ENCODE measurements around the gene MAST4.

MAST4 gene

DNA sequence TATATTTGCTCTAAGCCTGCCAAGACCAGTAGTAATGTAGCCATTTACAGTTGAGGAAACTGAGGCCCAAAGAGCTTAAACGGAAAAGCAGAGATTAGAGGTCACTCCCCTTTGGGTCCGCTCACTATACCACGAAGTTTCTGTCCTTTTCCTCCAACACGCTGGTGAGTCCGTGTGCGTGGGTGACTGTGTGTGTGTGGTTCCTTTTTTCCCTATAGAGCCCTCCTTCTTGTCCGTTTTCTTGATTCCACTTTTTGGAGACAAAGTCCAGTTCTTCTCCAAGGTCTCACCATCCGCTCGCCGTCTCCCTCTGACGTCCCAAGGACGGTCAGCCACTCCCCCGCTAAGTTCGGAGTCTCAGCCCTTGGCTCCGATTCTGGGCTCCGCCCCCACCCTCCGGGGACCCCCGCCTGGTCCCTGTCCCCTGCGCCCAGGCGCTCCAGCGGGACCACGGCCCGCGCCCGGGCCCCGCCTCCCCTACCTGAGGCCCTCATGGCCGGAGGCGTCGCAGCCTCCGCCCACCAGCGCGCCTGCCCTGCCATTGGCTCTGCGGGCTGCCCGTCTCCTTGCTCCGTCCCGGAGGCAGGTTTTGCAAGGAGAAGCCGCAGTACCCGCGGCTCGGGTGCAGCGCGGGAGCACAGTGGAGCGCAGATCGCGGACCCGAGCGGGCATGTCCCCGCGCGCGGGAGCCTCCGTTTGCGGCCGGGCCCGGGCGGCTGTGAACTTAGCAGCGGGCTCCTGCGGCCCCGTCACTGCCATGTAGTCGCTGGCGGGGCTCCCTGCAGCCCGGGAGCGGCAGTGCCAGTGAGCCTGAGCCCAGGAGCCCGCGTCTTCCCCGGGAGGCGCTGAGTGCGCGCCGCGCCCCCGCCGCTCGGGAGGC, at the start of gene MAST4:
MAST4 (plus strand) TSS at position 638 of the 880 bp plus-strand sequence. CDS start 263 bp downstream, outside the sequence.
- DNase-seq (ENCODE audit: low spot score), result peak; percentile 25

DNA sequence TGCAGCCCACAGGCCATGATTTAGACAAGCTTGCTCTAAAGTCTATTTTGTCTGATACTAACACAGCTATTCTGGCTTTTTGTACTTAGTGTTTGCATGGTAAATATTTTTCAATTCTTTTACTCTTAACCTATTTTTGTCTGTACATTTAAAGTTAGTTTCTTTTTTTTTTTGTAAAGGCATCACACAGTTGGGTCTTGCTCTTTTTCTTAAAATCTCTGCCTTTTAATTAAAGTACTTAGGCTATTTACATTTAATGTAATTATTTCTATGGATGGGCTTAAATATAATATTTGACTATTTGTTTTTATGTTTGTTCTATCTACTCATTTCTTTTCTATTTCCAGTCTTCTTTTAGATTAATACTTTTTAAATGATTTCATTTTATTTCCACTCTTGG, 49.7 kb upstream of the MAST4 start:
- no peak for DNase-seq (ENCODE audit: low spot score)

DNA sequence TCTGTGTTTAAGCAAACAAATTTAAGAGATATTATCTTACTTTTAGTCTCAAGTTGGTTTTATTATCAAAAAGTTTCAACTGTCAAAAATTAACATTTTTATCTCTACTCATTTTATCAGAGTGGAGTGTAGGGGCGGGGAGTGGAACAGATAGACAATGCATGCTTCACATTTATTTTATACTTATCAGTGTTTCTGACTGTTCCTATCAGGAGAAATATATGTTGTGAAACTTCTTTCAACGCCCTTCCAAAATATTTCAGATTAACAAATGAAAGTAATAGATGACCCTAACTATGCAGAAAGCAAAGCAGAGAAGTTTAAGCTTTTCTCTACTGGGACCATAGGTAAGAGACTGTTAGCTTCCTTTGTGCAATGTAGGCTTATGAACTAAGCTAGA, 44.9 kb upstream of the MAST4 start:
- no peak for DNase-seq (ENCODE audit: low spot score)

DNA sequence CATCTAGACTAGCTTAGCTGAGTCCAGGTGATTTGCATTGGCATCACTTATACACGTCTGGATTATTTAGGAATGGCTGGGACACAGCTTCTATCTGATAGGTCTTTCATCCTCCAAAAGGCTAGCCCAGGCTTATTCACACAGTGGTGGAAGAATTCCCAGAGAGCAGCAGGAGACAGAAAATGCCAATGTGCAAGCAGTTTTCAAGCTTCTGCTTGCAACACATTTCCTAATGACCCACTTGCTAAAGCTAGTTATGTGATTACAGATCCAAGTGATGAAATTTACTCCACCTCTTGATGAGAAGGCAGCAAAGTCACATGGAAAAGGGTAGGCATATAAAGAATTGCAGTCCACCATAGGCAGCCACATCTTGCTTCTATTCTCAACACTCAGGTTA, 44.2 kb upstream of the MAST4 start:
- no peak for DNase-seq (ENCODE audit: low spot score)

DNA sequence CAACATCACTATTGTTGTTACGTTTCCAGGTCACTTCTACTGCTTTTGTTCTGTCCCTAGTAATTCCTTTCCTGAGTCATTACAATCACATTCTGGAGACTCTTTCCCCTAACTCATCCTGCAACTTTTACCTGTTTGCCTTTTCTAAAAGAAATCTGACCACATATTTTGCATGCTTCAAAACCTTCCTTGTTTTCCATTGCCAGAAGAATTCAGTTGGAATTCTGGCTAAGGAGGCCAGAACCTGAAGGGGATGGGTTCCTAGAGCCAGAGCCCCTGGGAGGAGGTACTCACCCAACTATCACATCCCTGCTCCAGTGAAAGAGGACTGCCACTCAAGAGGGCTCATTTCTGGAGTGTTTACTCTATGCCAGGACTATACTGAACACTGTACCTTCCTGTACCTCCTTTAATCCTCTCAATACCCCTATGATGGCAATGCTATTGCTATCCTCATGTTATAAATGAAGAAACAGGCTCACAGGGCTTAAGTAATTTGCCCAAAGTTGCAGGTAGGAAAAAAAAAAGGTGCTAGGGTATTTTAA, 42.8 kb upstream of the MAST4 start:
- DNase-seq (ENCODE audit: low spot score), result no peak

DNA sequence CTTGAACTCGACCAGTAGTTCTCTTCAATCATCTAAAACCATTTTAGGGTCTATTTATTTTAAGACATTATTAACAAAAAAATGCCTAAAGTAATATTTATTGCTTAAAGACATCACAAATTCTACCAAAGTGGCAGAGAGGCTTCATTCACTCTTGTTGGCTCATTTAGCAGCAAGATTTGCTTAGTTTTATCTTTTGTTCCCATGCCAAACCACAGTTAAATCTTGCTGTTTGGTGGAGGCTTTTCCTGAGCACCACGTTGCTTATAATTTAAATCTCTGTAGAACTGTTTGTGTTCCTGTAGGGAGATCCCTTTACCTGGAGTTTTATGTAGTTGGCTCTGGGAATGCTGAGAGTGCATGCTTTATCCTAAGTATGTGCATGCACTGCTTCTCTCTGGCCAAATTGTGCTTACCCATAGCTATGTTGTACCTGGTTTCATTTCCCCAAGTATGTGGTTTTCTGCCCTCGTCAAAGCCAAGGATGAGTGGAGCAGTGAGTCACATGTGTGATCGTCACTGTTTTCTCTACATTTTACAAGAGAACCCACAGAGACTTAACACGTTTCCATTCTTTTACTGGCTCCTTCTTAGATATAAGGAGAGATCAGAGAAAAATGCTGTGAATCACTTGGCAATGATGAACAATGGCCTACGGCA, 42.1 kb upstream of the MAST4 start:
- no peak for DNase-seq (ENCODE audit: low spot score)

DNA sequence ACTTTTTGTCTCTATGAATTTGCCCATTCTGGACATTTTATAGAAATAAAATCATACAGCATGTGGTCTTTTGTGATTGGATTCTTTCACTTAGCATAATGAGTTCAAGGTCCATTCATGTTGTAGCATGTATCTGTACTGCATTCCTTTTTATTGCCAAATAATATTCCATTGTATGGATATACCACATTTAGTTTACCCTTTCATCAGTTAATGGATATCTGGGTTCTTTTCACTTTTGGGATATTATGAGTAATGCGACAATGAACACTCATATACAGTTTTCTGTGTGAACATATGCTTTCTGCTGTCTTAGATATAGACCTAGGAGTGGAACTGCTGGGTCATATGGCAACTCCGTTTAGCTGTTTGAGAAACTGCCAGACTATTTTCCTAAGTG, 41.3 kb upstream of the MAST4 start:
- DNase-seq (ENCODE audit: low spot score), result no peak

DNA sequence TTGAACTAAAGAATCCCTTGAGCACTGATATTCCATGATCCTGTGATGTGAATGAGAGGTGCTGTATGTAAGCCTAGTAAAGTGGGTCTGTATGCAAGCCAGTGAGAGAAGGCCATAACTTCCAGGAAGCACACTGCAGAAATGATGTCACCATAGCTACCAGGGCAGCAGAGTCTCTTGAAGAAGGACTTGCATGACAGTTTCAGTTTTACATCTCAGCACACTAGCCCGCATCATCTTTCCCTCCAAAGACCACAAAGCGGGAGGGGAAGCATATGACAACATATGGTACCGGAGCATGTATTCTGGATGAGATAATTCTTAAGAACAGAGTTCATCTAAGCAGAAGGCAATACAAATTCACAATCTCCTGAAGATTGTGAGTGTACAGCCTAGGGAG, 37.6 kb upstream of the MAST4 start:
- no peak for DNase-seq (ENCODE audit: low spot score)

DNA sequence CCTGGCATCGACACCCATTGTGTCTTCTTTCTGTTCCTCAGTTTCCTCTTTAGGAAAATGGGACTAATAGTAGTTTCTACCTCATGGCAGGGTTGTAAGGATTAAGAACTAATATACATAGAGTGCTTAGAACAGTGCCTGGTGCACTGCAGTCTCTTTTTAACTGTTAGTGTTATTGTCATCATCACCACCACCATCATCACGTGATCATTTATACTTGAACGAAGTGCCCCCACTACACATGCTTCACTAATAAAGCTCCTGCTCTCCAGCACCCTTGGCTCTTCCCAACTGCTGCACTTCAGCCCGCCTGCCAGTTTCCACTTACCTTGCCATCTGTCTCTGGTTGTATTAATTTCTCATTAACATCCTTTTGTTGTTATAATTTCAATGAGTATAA, 35.8 kb upstream of the MAST4 start:
- no peak for DNase-seq (ENCODE audit: low spot score)

DNA sequence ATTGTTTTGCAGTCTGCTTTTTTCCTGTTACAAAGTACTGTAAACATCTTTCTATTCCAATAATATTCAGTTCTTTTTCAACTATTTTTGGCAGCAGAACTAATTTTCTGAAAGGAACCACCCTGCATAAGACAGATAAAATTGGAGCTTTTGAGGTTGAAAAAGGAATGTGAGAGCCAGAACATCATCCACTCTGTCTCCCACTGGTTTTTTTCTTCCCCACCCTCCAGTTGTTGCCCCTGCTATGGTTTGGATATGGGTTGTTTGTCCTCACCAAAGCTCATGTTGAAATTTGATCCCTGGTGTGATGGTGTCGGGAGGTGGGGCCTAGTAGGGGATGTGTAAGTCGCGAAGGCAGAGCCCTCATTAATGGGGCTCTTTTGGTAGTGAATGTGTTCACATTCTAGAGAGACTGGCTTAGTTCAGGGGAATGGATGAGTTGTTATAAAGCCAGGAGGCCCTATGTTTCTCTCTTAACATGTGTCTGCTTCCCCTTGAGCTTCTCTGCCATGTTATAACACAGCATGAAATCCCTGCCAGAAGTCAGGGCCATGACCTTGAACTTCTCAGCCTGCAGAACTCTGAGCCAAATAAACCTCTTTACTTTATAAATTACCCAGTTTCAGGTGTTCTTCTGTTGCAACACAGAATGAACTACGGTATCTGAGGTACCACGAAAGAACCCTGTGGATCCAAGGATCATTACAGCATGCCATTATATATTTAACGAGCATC, 34.8 kb upstream of the MAST4 start:
- no peak for DNase-seq (ENCODE audit: low spot score)

DNA sequence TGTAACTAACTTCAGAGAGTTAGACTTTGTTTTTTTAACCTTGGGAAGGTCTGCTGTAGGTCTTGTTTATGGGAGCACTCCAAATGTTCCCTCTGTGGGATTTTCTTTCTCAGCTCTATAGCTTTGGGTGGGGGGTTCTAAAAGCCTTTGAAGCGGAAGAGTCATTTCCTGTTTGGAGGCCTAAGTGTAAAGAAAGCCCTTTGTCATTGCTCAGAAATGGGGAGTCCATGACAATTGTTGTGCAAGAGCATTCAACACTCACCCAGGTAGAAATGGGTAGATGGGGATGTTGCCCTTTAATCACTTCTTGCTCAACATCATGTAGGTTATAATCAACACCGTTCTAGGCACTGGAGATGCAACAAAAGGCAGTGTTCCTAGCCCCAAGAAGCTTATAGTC, 30.3 kb upstream of the MAST4 start:
- no peak for DNase-seq (ENCODE audit: low spot score)

DNA sequence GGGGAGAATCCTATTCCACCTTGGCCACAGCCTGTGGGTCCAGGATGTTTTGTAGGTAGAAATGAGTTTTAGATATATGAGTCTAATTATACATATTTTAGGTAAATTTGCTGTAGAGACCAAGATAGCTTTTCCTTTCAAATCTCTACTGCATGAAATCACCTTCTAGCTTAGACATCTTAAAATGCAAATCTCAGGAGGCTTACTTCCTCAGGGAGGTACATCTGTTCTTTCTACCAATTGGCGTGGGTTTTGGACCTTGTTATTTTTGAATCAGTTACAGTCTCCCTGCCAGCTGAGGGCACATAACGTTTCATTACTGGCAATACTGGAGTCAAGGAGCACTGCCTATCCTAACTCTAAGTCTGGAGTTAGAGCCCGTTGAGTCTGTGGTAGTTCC, 28.7 kb upstream of the MAST4 start:
- no peak for DNase-seq (ENCODE audit: low spot score)

DNA sequence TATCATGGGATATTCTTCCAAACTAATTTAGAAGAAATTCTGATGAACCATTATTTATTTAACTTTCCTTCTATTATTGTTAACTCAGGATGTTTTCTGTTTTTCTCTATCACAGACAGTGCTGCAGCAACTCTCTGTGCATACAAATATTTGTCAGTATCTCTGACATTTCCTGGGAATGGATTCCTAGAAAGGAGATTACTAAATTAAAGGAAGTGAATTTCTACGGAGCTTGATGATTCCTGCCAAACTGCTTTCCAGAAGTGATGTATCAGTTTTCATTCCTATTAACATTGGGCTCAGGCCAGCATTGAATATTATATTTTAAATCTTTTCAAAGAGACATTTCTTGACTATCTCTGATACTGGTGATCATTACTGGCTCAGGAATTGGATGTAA, 26.0 kb upstream of the MAST4 start:
- no peak for DNase-seq (ENCODE audit: low spot score)

DNA sequence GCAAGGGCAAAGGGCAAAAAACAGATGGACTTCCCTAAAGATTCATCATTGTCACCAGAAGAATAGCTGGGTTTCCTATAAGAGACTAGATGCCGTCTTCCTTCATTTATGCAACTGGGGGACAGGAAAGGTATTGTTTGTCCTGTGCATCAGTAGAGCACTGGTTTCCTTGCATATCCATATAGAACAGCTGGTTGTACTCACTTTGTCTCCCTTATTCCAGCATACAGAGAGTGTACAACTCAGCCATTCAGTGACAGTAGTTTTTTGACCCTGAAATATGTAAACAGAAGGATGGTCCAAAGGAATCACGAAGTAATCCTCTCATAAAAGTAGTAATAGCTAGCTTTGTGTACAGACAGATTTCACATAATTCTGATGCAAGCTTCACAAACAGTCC, 22.5 kb upstream of the MAST4 start:
- no peak for DNase-seq (ENCODE audit: low spot score)

DNA sequence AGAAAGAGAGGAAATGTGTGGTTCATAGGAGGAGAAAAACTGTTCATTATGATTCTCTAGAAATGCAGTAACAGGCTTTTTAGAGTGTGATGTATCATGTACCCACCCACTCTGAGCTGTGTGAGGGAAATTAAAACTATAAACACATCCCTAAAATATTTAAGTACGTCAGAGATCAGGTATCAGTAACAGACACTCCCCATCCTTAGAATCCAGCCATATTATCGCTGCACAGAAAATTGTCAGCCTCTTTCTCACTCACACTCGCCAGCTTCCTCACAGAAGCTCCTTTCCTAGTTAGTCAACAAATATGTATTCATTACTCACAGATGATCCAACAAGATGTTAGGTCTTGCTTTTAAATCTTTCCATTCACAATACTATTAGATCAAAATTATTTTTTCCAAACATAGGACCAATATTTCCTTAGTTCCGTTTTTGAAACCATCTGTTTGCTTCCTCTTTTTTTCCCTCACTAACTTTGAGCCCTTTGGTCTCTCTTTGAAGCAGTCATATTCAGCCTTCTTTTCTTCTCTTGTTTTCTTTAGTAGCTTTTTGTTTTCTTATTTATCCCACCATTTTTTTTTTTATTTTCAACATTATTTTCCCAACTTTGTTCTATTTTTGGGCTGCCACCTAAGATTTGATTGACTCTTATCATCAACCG, 13.6 kb upstream of the MAST4 start:
- DNase-seq (ENCODE audit: low spot score), result no peak

DNA sequence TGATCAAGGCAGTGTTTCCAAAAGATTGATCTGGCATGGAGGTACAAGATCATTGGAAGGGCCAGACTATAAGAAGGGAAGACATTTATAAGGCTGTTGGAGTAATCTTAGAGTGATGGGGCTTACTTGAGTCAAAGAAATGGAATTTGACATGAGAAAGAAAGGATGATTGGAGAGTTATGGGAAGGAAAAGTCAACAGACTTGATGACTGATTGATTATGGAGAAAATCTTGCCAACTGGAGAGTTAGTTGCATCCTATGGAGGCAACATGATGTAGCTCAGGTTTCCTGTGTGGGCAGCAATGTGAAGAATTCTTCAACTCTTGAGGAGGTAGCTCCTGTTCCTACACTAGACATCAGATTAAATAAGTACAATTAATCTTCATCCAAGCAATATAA, 10.9 kb upstream of the MAST4 start:
- DNase-seq (ENCODE audit: low spot score), result no peak

DNA sequence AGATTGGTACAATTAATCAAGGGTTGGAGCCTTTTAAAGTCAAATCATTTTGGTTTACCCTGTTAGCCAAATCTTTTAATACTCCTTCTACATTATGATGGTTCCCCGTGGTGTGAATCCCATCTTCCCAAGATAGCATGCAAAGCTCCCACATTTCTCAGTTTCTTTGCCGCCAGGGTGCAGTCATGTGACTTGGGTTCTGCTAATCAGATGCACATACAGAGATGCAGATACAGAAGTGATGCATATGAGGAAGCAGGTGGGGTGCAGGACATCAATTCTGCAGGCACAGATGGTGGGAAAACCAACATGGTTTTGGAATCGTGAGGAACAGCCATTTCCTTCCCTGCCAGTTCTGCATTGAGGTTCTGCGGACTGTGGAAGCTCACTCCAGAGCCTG, 8.4 kb upstream of the MAST4 start:
- no peak for DNase-seq (ENCODE audit: low spot score)

DNA sequence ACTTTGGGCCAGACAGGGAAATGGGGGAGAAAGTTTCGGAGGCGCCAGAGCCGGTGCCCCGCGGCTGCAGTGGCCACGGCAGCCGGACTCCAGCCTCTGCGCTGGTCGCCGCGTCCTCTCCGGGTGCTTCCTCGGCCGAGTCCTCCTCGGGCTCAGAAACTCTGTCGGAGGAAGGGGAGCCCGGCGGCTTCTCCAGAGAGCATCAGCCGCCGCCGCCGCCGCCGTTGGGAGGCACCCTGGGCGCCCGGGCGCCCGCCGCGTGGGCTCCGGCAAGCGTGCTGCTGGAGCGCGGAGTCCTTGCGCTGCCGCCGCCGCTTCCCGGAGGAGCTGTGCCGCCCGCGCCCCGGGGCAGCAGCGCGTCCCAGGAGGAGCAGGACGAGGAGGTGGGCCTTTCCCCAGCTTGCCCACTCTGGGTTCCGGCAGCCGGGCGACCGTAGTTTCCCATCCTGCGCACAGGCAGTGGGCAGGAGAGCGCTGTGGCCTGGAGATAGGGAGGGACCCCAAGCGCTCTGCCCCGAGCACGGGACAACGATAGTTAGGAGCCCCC, 516 bp downstream of the MAST4 start:
- DNase-seq (ENCODE audit: low spot score), result no peak

DNA sequence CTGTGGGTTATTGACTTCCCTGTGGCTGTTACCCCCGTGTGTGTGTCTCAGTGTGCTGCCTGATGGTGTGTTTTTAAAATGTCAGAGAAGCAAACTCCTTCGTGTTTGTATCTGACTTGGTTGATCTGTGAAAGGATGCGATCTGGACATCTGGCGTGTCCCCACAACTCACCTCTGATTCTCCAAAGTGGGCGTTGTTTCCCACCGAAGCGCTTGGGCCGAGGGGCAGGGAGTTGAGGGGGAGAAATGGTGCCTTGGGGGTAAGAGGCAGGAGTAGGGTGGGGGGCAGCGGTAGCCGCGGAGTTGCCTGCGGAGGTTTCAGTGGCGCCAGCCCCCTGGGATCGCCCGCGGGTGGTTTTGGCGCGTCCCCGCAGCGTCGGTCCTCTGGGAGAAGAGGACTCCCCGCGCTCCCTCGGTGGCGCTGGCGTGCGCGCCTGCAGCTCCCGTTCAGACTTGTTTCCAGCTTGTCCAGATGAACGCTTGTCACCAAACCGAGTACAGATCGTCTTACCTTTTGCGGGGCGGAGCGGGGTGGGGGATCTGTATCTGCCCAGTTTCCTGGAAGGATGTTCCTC, 1.1 kb downstream of the MAST4 start:
- no peak for DNase-seq (ENCODE audit: low spot score)

DNA sequence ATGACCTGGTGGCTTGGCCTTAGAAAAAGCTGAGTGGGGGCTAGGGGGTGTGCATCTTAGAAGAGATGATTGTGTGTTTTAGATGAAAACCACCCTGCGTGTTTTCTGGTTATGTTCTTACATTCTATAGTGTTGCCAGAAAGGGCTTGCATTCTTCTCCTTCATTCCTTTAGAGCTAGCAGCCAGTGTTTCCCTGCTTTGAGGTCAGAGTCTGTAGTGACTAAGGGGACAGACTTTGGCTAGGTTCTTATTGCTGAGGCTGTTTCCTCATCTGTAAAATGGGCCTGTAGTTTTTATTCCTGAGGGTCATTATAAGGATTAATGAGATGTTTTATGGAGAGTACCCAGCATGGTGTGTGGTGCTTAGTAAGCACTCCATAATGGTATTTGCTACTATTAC, 6.4 kb downstream of the MAST4 start:
- DNase-seq (ENCODE audit: low spot score), result no peak

DNA sequence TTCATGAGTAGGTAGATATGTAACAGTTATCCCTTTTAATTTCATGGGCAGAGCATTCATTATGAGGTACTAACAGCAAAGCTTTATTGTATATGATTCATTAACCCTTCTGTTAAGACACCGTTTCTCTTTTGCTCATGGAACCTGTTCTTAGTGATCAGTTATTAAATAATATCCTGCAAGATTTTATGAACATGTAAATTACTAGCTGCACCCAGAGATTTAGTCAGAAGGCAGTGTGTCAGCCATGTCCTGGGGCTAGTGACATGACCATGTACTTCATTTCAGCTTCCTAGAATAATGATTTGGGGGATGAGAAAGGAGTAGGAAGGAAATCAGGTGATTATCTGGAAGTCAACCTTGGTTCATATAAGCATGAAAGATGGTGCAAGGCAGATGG, 7.0 kb downstream of the MAST4 start:
- no peak for DNase-seq (ENCODE audit: low spot score)

DNA sequence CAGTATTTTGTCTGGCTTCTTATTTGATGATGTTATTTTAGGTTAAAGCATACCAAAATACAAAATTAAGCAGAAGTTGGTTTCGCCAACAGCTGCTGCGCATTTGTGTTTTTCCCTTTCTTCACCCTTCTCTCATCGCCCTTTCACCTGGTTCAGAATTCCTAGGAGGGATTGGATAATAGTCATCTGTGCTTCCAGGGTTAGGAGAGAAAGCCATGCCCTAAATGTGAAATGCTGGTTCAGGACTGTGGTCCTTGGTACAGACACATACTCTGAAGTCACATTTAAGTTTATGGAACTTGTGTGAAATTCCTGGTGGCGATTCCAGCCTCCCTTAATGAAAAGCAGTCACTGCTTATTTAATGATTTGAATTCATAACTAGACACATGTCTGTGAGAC, 7.7 kb downstream of the MAST4 start:
- DNase-seq (ENCODE audit: low spot score), result no peak
